SJSA1 (cell line): ENCODE results near the gene CACNA1C. TPM values are rescaled to one million over a fixed set of nuclear protein-coding genes. Genes with fewer than 3 reads are reported as not detected.

ENCODE experiments used
- DNase-seq, 2 experiments: peaks; one replicate each; pipeline ENCODE4 v3.0.0-alpha.2; 2015 to 2020; ENCODE audit warnings: low spot score in 2 of 2, low read depth in 1 of 2
- H3K27ac ChIP-seq: fragments of 250-450 bp; sonication (Bioruptor Pico); 2 replicates; pipeline ENCODE4 v1.5.1; 2020; ENCODE audit warnings: mild to moderate bottlenecking, moderate library complexity
- H3K27me3 ChIP-seq: fragments of 250-450 bp; sonication (Bioruptor Pico); replicated peaks from 2 replicates; pipeline ENCODE4 v1.5.1; 2020; ENCODE audit warnings: mild to moderate bottlenecking, moderate library complexity
- H3K36me3 ChIP-seq: fragments of 250-450 bp; sonication (Bioruptor Pico); 2 replicates; pipeline ENCODE4 v1.5.1; 2020; ENCODE audit warnings: mild to moderate bottlenecking
- H3K4me1 ChIP-seq: fragments of 250-450 bp; sonication (Bioruptor Pico); replicated peaks from 2 replicates; pipeline ENCODE4 v1.6.1; 2021; ENCODE audit warnings: mild to moderate bottlenecking
- H3K4me3 ChIP-seq: fragments of 250-450 bp; sonication (Bioruptor Pico); 2 replicates; pipeline ENCODE4 v1.5.1; 2020; ENCODE audit warnings: mild to moderate bottlenecking
- H3K9me3 ChIP-seq: fragments of 250-450 bp; sonication (Bioruptor Pico); replicated peaks from 2 replicates; pipeline ENCODE4 v1.5.1; 2020; ENCODE audit warnings: mild to moderate bottlenecking
- total RNA-seq: library from RNA; depleted of rRNA; stranded (reverse); fragments of >200 nt; shearing (Covaris generic); gene quantifications from 2 replicates; pipeline ENCODE4 v1.2.3, GENCODE V29; 2014

The CACNA1C gene
- total RNA-seq, 1 experiment from 2014 or later: 6.1 TPM

GRCh38 chr12:2018391-2018790 is 34.4 kb upstream of the CACNA1C start:
- Histone ChIP-seq H3K9me3 (no peaks in the 10 kb centered on the region), H3K4me1 (0 out of 2 replicates have a peak, but pooled peaks cover 4% of the 10 kb centered on the region), H3K27ac (no peak overlapping the region), H3K27me3 (0 out of 2 replicates have a peak, but pooled peaks cover 6% of the 10 kb centered on the region), H3K36me3 (no peaks in the 10 kb centered on the region), H3K4me3 (no peak overlapping the region)
- no peak for DNase-seq

DNA sequence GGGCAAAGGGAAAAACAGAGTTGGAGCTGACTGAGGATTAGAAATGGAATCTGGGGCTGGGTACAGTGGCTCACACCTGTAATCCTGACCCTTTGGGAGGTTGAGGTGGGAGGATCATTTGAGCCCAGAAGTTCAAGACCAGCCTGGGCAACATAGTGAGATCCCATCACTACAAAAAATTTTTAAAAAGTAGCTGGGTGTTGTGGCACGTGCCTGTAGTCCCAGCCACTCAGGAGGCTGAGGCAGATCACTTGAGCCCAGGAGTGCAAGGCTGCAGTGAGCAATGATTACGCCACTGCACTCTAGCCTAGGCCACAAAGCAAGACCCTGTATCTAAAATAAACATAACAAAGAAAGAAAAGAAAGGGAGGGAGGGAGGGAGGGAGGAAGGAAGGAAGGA is 33.7 kb upstream of the CACNA1C start:
- H3K9me3 ChIP-seq: no peaks in the 10 kb centered on the region
- H3K4me1 ChIP-seq: 0 out of 2 replicates have a peak, but pooled peaks cover 4% of the 10 kb centered on the region
- no peak overlapping the region for H3K4me3 ChIP-seq
- no peak for DNase-seq
- H3K27me3 ChIP-seq: 0 out of 2 replicates have a peak, but pooled peaks cover 9% of the 10 kb centered on the region
- H3K27ac ChIP-seq: no peak overlapping the region
- no peaks in the 10 kb centered on the region for H3K36me3 ChIP-seq

DNA sequence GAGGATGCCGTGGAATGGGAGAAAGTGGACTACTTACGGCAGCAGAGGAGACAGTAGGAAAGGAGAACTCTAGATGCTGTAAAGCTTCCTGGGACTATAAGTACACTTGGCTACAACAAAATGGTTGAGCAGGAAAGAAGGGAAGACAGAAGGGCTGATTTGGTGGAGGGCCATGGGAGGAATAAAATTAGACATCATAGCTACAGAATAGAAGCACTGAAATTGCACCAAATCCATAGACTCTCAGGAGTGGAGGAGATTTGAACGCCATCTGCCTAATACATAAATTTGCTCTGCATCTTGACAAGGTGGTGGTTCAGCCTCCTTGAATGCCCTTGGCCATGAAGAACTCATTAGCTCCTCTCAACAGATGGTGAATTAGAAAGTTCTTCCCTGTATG is 32.3 kb upstream of the CACNA1C start:
- no peak for DNase-seq
- no peak overlapping the region for H3K4me3 ChIP-seq
- H3K27me3 ChIP-seq: 0 out of 2 replicates have a peak, but pooled peaks cover 9% of the 10 kb centered on the region
- H3K9me3 ChIP-seq: no peaks in the 10 kb centered on the region
- no peaks in the 10 kb centered on the region for H3K36me3 ChIP-seq
- H3K27ac ChIP-seq: no peak overlapping the region
- 0 out of 2 replicates have a peak, but pooled peaks cover 4% of the 10 kb centered on the region for H3K4me1 ChIP-seq

DNA sequence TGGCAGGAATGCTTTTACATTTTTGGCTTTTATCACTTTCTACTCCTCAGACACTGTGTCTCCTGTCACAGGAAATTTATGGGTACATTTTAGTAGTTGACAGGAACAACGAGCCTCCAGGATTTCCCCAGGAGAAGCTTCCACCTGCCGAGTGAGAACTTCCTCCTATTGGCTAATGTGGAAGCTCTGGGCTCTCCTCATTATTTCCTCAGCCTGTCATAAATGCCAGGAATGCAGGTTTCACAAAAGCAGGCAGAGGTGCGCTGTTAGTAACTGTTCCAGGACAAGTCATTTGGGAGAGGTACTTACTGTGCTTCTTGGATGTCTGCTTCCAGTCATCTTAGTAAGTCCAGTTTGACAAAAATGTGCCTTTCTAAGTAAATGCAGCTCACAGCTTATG is 29.4 kb upstream of the CACNA1C start:
- peaks cover 17% of the 10 kb centered on the region; the same call in 1 of the 2 replicates for H3K27me3 ChIP-seq
- no peak for DNase-seq
- H3K4me3 ChIP-seq: no peak overlapping the region
- H3K4me1 ChIP-seq: no peaks in the 10 kb centered on the region
- no peaks in the 10 kb centered on the region for H3K36me3 ChIP-seq
- no peaks in the 10 kb centered on the region for H3K9me3 ChIP-seq
- H3K27ac ChIP-seq: no peak overlapping the region

DNA sequence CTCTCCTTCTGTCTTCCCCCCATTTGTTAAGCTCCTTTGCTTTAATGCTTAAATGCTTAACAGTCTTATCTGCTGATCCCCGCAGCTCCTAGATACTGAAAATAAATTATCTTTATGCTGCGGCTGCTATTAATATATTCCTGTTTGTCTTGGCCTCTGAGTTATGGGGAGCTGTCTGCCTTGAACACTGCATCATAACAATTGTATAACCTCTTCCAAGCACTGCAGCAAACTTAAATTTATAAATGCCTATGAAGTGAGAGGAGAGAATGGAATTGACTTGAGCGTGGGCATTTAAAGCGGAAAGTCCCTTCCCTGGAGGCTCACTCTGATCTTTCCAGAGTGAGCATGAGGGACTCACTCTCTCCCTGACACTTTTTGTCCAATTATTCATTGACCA is 25.4 kb upstream of the CACNA1C start:
- Histone ChIP-seq H3K27me3 (peaks cover 11% of the 10 kb centered on the region; the same call in 1 of the 2 replicates), H3K4me1 (no peaks in the 10 kb centered on the region), H3K9me3 (no peaks in the 10 kb centered on the region), H3K27ac (no peak overlapping the region), H3K36me3 (no peaks in the 10 kb centered on the region), H3K4me3 (no peak overlapping the region)
- DNase-seq: no peak

- H3K36me3 ChIP-seq: no peaks in the 10 kb centered on the region
- no peak overlapping the region for H3K4me3 ChIP-seq
- H3K4me1 ChIP-seq: peaks cover 2% of the 10 kb centered on the region; the same call in 1 of the 2 replicates
- H3K27me3 ChIP-seq: peaks cover 8% of the 10 kb centered on the region; the same call in 1 of the 2 replicates
- H3K27ac ChIP-seq: no peak overlapping the region
- no peaks in the 10 kb centered on the region for H3K9me3 ChIP-seq
- DNase-seq: no peak
These were observed 22.9 kb upstream of the CACNA1C start for GRCh38 chr12:2029851-2030250.

DNA sequence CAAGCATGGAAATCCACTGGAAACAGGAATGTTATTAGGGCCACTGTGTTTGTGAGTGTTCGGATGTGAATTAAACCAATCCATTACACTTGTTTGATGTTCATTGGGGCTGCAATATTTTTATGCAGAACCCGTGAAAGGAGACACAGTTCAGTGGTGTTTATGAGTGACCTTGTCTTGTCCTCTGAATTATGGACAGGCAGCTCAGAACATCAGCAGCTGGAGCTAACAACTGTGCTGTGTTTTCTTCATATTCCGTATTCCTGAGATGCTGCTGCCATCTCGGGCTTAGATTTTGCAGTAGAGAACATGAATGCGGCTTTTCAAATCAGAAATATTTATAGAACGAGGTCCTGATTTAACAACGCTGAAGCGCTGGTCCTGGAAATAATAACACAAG is 20.3 kb upstream of the CACNA1C start:
- peaks cover 6% of the 10 kb centered on the region for H3K4me1 ChIP-seq
- H3K27me3 ChIP-seq: no peaks in the 10 kb centered on the region; the same call in 1 of the 2 replicates
- H3K36me3 ChIP-seq: no peaks in the 10 kb centered on the region
- no peak for DNase-seq
- H3K27ac ChIP-seq: no peak overlapping the region
- no peak overlapping the region for H3K4me3 ChIP-seq
- H3K9me3 ChIP-seq: no peaks in the 10 kb centered on the region

GRCh38 chr12:2034633-2035430 is 18.0 kb upstream of the CACNA1C start:
- peaks cover 9% of the 10 kb centered on the region for H3K27me3 ChIP-seq
- no peaks in the 10 kb centered on the region for H3K9me3 ChIP-seq
- no peak overlapping the region for H3K4me3 ChIP-seq
- DNase-seq: peak; percentile 69 to 83
- no peak overlapping the region for H3K27ac ChIP-seq
- peaks cover 6% of the 10 kb centered on the region for H3K4me1 ChIP-seq
- H3K36me3 ChIP-seq: no peaks in the 10 kb centered on the region

GRCh38 chr12:2035431-2036055 is 17.2 kb upstream of the CACNA1C start:
- Histone ChIP-seq H3K27me3 (peaks cover 9% of the 10 kb centered on the region), H3K4me3 (no peak overlapping the region), H3K27ac (no peak overlapping the region), H3K9me3 (no peaks in the 10 kb centered on the region), H3K36me3 (no peaks in the 10 kb centered on the region), H3K4me1 (peaks cover 6% of the 10 kb centered on the region)
- DNase-seq: no peak

- Histone ChIP-seq H3K27me3 (peaks cover 9% of the 10 kb centered on the region), H3K4me3 (no peak overlapping the region), H3K27ac (no peak overlapping the region), H3K36me3 (no peaks in the 10 kb centered on the region), H3K9me3 (0 out of 2 replicates have a peak, but pooled peaks cover 2% of the 10 kb centered on the region), H3K4me1 (peaks cover 6% of the 10 kb centered on the region)
- DNase-seq: no peak
These were observed 13.8 kb upstream of the CACNA1C start for GRCh38 chr12:2039034-2039433.

GRCh38 chr12:2043054-2043453 is 9.7 kb upstream of the CACNA1C start:
- Histone ChIP-seq H3K36me3 (no peaks in the 10 kb centered on the region), H3K9me3 (0 out of 2 replicates have a peak, but pooled peaks cover 2% of the 10 kb centered on the region), H3K4me3 (no peak overlapping the region), H3K4me1 (no peaks in the 10 kb centered on the region), H3K27me3 (peaks cover 16% of the 10 kb centered on the region), H3K27ac (no peak overlapping the region)
- DNase-seq: no peak

DNA sequence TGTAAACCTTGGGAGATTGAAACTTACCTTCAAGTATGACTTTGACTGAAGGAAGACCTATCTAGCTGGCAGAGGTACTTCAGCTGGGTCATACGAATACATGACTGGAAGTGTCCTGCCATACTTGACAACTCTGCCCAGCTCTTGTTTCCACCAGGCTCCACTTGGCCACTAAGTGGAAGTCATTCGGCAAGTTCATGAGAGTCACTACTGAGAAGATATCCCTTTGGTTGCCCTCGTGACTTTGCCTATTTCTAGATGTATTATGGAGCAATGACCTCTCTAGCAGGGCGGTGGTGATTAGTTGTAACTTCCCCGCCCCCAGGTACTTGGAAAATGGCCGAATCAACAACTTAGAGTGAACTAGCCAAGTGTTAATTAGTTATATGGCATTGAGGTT is 8.6 kb upstream of the CACNA1C start:
- Histone ChIP-seq H3K4me1 (no peaks in the 10 kb centered on the region), H3K36me3 (no peaks in the 10 kb centered on the region), H3K27me3 (peaks cover 10% of the 10 kb centered on the region), H3K4me3 (no peak overlapping the region), H3K9me3 (0 out of 2 replicates have a peak, but pooled peaks cover 2% of the 10 kb centered on the region), H3K27ac (no peak overlapping the region)
- no peak for DNase-seq

GRCh38 chr12:2046957-2047356 is 5.8 kb upstream of the CACNA1C start:
- peaks cover 7% of the 10 kb centered on the region; the same call in 1 of the 2 replicates for H3K27me3 ChIP-seq
- H3K9me3 ChIP-seq: 0 out of 2 replicates have a peak, but pooled peaks cover 2% of the 10 kb centered on the region
- no peak overlapping the region for H3K27ac ChIP-seq
- H3K4me3 ChIP-seq: no peak overlapping the region
- no peaks in the 10 kb centered on the region for H3K36me3 ChIP-seq
- peaks cover 13% of the 10 kb centered on the region for H3K4me1 ChIP-seq
- no peak for DNase-seq

DNA sequence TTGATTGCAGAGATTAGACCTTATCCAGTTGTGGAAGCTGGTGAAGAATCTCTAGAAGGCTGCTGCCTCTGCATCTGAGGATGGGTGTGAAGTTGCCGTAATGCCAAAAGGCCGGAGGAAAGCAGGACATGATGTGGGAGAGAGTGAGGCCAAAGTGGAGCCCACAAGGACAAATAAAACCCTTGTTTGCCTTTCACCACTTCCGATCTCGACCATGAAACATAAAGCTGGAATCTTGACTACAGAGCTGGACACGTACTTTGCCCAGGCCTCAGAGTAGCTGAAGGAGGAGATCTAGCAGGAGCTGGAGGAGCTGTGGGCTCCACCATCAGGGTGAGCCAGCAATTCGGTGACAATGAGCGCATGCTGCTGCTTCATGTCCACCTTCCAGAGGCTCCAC is 5.0 kb upstream of the CACNA1C start:
- Histone ChIP-seq H3K9me3 (0 out of 2 replicates have a peak, but pooled peaks cover 2% of the 10 kb centered on the region), H3K4me3 (no peak overlapping the region), H3K36me3 (no peaks in the 10 kb centered on the region), H3K4me1 (peaks cover 13% of the 10 kb centered on the region), H3K27me3 (peaks cover 7% of the 10 kb centered on the region; the same call in 1 of the 2 replicates), H3K27ac (no peak overlapping the region)
- DNase-seq: no peak
